OCI-LY1 (cell line): ENCODE results near the gene RFESD.

ENCODE experiments used
- H2AFZ ChIP-seq: fragments of 200-600 bp; sonication (generic), shearing (Covaris generic); 2 replicates; pipeline ENCODE4 v1.6.0; 2014; ENCODE audit warnings: antibody characterized with exemption, mild to moderate bottlenecking, low read length
- H3F3A ChIP-seq: fragments of 200-600 bp; sonication (generic), shearing (Covaris generic); 2 replicates; pipeline ENCODE4 v1.6.0; 2014; ENCODE audit warnings: mild to moderate bottlenecking, antibody characterized with exemption, low read length, moderate library complexity; ENCODE audit not compliant: insufficient read depth
- H3K27ac ChIP-seq: fragments of 200-600 bp; sonication (generic); 2 replicates; pipeline ENCODE4 v1.5.1; 2014; ENCODE audit warnings: low read length, mixed run types, mild to moderate bottlenecking, low read depth; ENCODE audit not compliant: poor library complexity, severe bottlenecking
- H3K27me3 ChIP-seq: fragments of 200-600 bp; sonication (generic); 2 replicates; pipeline ENCODE4 v1.6.0; 2014; ENCODE audit warnings: antibody characterized with exemption, mild to moderate bottlenecking, low read length, moderate library complexity; ENCODE audit not compliant: insufficient read depth
- H3K36me3 ChIP-seq: fragments of 200-600 bp; sonication (generic); 2 replicates; pipeline ENCODE4 v1.6.1; 2014; ENCODE audit warnings: mild to moderate bottlenecking, antibody characterized with exemption, low read length, moderate library complexity, mixed read lengths; ENCODE audit not compliant: insufficient read depth
- H3K4me1 ChIP-seq: fragments of 200-600 bp; sonication (generic); 2 replicates; pipeline ENCODE4 v1.5.1; 2014; ENCODE audit warnings: mild to moderate bottlenecking, low read length, moderate library complexity; ENCODE audit not compliant: insufficient read depth, severe bottlenecking
- H3K4me2 ChIP-seq: fragments of 200-600 bp; sonication (generic), shearing (Covaris generic); 2 replicates; pipeline ENCODE4 v1.6.1; 2014; ENCODE audit warnings: low read length
- H3K4me3 ChIP-seq: fragments of 200-600 bp; sonication (generic); 2 replicates; pipeline ENCODE4 v1.5.1; 2014; ENCODE audit warnings: low read length, low read depth, mild to moderate bottlenecking, mixed read lengths; ENCODE audit not compliant: poor library complexity, severe bottlenecking
- H3K79me2 ChIP-seq: fragments of 200-600 bp; shearing (Covaris generic); 2 replicates; pipeline ENCODE4 v1.6.1; 2016; ENCODE audit warnings: mixed run types, low read length, mixed read lengths; ENCODE audit not compliant: insufficient read depth
- H3K9ac ChIP-seq: fragments of 200-600 bp; sonication (generic), shearing (Covaris generic); 2 replicates; pipeline ENCODE4 v1.6.1; 2014; ENCODE audit warnings: mild to moderate bottlenecking, low read length, mixed read lengths
- H3K9me2 ChIP-seq: fragments of 200-600 bp; sonication (generic), shearing (Covaris generic); 2 replicates; pipeline ENCODE4 v1.6.1; 2014; ENCODE audit warnings: low read depth, mild to moderate bottlenecking, low read length, mixed read lengths
- H3K9me3 ChIP-seq: fragments of 200-600 bp; shearing (Covaris generic); 2 replicates; pipeline ENCODE4 v1.6.1; 2014; ENCODE audit warnings: low read length, mixed read lengths
- H4K20me1 ChIP-seq: fragments of 200-600 bp; sonication (generic), shearing (Covaris generic); 2 replicates; pipeline ENCODE4 v1.6.0; 2016; ENCODE audit warnings: mild to moderate bottlenecking, low read length; ENCODE audit not compliant: insufficient read depth
- CTCF ChIP-seq: fragments of 200-600 bp; sonication (generic), shearing (Covaris generic); IDR thresholded peaks from 2 replicates; pipeline ENCODE4 v1.5.1; 2017; ENCODE audit warnings: mild to moderate bottlenecking, antibody characterized with exemption, low read length, moderate library complexity, mixed read lengths
- EZH2 ChIP-seq: fragments of 200-600 bp; sonication (generic), shearing (Covaris generic); IDR thresholded peaks from 2 replicates; pipeline ENCODE4 v1.8.0; 2017; ENCODE audit warnings: borderline replicate concordance, mixed run types, mild to moderate bottlenecking, antibody characterized with exemption, low read length, moderate library complexity, mixed read lengths

The RFESD gene

GRCh38 chr5:95611396-95611795, 35.2 kb upstream of the RFESD start:
- no peaks in the 10 kb centered on the region for H4K20me1 ChIP-seq
- H3F3A ChIP-seq = no peaks in the 10 kb centered on the region
- no peak overlapping the region for H2AFZ ChIP-seq
- no peaks in the 10 kb centered on the region for H3K36me3 ChIP-seq
- no peaks in the 10 kb centered on the region for H3K79me2 ChIP-seq
- H3K27me3 ChIP-seq = no peaks in the 10 kb centered on the region
- H3K9me2 ChIP-seq = no peaks in the 10 kb centered on the region
- no peak overlapping the region for H3K4me3 ChIP-seq
- TF ChIP-seq EZH2 (no peak), CTCF (no peak)
- no peak overlapping the region for H3K9ac ChIP-seq
- no peak overlapping the region for H3K4me2 ChIP-seq
- H3K4me1 ChIP-seq = no peaks in the 10 kb centered on the region
- H3K9me3 ChIP-seq = 0 out of 2 replicates have a peak, but pooled peaks cover 2% of the 10 kb centered on the region
- H3K27ac ChIP-seq = no peak overlapping the region

GRCh38 chr5:95613514-95613913, 33.1 kb upstream of the RFESD start:
- no peak overlapping the region for H2AFZ ChIP-seq
- H3K27ac ChIP-seq = no peak overlapping the region
- no peaks in the 10 kb centered on the region for H3F3A ChIP-seq
- H3K9me3 ChIP-seq = 0 out of 2 replicates have a peak, but pooled peaks cover 2% of the 10 kb centered on the region
- H4K20me1 ChIP-seq = no peaks in the 10 kb centered on the region
- H3K27me3 ChIP-seq = no peaks in the 10 kb centered on the region
- H3K9me2 ChIP-seq = no peaks in the 10 kb centered on the region
- no peak overlapping the region for H3K4me2 ChIP-seq
- no peaks in the 10 kb centered on the region for H3K36me3 ChIP-seq
- no peaks in the 10 kb centered on the region for H3K79me2 ChIP-seq
- TF ChIP-seq EZH2 (no peak), CTCF (no peak)
- H3K9ac ChIP-seq = no peak overlapping the region
- no peaks in the 10 kb centered on the region for H3K4me1 ChIP-seq
- H3K4me3 ChIP-seq = no peak overlapping the region

GRCh38 chr5:95615164-95615467, 31.5 kb upstream of the RFESD start:
- Histone ChIP-seq H2AFZ (no peak overlapping the region), H3K27ac (no peak overlapping the region), H3K9me3 (0 out of 2 replicates have a peak, but pooled peaks cover 2% of the 10 kb centered on the region)

More at GRCh38 chr5:95615164-95615467, 31.5 kb upstream of the RFESD start:
- H3K36me3 ChIP-seq = no peaks in the 10 kb centered on the region
- H3K4me2 ChIP-seq = no peak overlapping the region
- H3K4me3 ChIP-seq = no peak overlapping the region
- H3F3A ChIP-seq = no peaks in the 10 kb centered on the region
- no peak for TF ChIP-seq CTCF
- no peak for TF ChIP-seq EZH2
- H3K4me1 ChIP-seq = peaks cover 2% of the 10 kb centered on the region
- H3K27me3 ChIP-seq = 0 out of 2 replicates have a peak, but pooled peaks cover 2% of the 10 kb centered on the region
- no peaks in the 10 kb centered on the region for H3K79me2 ChIP-seq
- no peaks in the 10 kb centered on the region for H4K20me1 ChIP-seq
- no peaks in the 10 kb centered on the region for H3K9me2 ChIP-seq
- H3K9ac ChIP-seq = no peak overlapping the region
